SKM-1 (cell line): ENCODE data around the gene DNAH3.
"Not testable (repeated sequence)": the region's sequence is repeated elsewhere in the genome, so short reads cannot be mapped to it uniquely, and the experiment has no call there.

Source experiments
- DNase-seq: peaks from one replicate; lab custom pipeline; 2025; ENCODE audit not compliant: unreplicated experiment; lab: John Stamatoyannopoulos, UW

The DNAH3 gene

GRCh38 chr16:21126518-21126917 lies 24.1 kb downstream of the DNAH3 start:
- no peak for DNase-seq

GRCh38 chr16:21125191-21125590 lies 25.5 kb downstream of the DNAH3 start:
- no peak for DNase-seq

- DNase-seq: no peak
These were observed 29.6 kb downstream of the DNAH3 start for GRCh38 chr16:21120976-21121520.

- no peak for DNase-seq
These were observed 33.1 kb downstream of the DNAH3 start for GRCh38 chr16:21117567-21117966.

GRCh38 chr16:21116148-21116693 lies 34.4 kb downstream of the DNAH3 start:
- DNase-seq: peak; percentile 59

GRCh38 chr16:21115551-21115950 lies 35.1 kb downstream of the DNAH3 start:
- DNase-seq: not testable (repeated sequence)

- no peak for DNase-seq
These were observed 46.4 kb downstream of the DNAH3 start for GRCh38 chr16:21103941-21104860.

- DNase-seq: no peak
These were observed 48.8 kb downstream of the DNAH3 start for GRCh38 chr16:21101631-21102420.

- DNase-seq: no peak
These were observed 50.2 kb downstream of the DNAH3 start for GRCh38 chr16:21100447-21100846.

- DNase-seq: no peak
These were observed 53.5 kb downstream of the DNAH3 start for GRCh38 chr16:21097151-21097550.

GRCh38 chr16:21094719-21095118 lies 55.9 kb downstream of the DNAH3 start:
- DNase-seq: not testable (repeated sequence)

- no peak for DNase-seq
These were observed 57.7 kb downstream of the DNAH3 start for GRCh38 chr16:21092951-21093350.

GRCh38 chr16:21088646-21089538 lies 61.8 kb downstream of the DNAH3 start:
- DNase-seq: no peak

GRCh38 chr16:21088143-21088542 lies 62.5 kb downstream of the DNAH3 start:
- DNase-seq: no peak

GRCh38 chr16:21084631-21085225 lies 65.9 kb downstream of the DNAH3 start:
- no peak for DNase-seq

- DNase-seq: peak; percentile 57
These were observed 66.8 kb downstream of the DNAH3 start for GRCh38 chr16:21083729-21084268.

- no peak for DNase-seq
These were observed 69.3 kb downstream of the DNAH3 start for GRCh38 chr16:21081329-21081728.

GRCh38 chr16:21078563-21078962 lies 72.1 kb downstream of the DNAH3 start:
- DNase-seq: no peak

GRCh38 chr16:21076186-21076883 lies 74.3 kb downstream of the DNAH3 start:
- DNase-seq: no peak
